Activated CD4-positive, alpha-beta T cell treated with anti-CD3 and anti-CD28 coated beads for 48 hours (primary cell): ENCODE measurements around the gene TRMT10B.
"Not testable (repeated sequence)": the region's sequence is repeated elsewhere in the genome, so short reads cannot be mapped to it uniquely, and the experiment has no call there.

Experiments used
- DNase-seq: peaks from one replicate; pipeline ENCODE4 v3.0.0-alpha.2; 2020

The TRMT10B gene

GRCh38 chr9:37751704-37752103, 1.9 kb upstream of the TRMT10B start:
- not testable (repeated sequence) for DNase-seq

- DNase-seq, result not testable (repeated sequence)
These were observed 1.5 kb upstream of the TRMT10B start for GRCh38 chr9:37752112-37752511.

- peak; percentile 43 for DNase-seq
These were observed 740 bp upstream of the TRMT10B start for GRCh38 chr9:37752642-37753488.

GRCh38 chr9:37758747-37759146, 5.1 kb downstream of the TRMT10B start:
- DNase-seq, result no peak

GRCh38 chr9:37760416-37761161, 7.0 kb downstream of the TRMT10B start:
- no peak for DNase-seq

- no peak for DNase-seq
These were observed 7.9 kb downstream of the TRMT10B start for GRCh38 chr9:37761511-37761910.

- DNase-seq, result not testable (repeated sequence)
These were observed 11.7 kb downstream of the TRMT10B start for GRCh38 chr9:37765263-37765662.

GRCh38 chr9:37769306-37769705, 15.7 kb downstream of the TRMT10B start:
- no peak for DNase-seq

GRCh38 chr9:37769995-37770394, 16.4 kb downstream of the TRMT10B start:
- DNase-seq, result no peak

- no peak for DNase-seq
These were observed 21.8 kb downstream of the TRMT10B start for GRCh38 chr9:37775216-37775919.

- no peak for DNase-seq
These were observed 22.7 kb downstream of the TRMT10B start for GRCh38 chr9:37776328-37776727.

- DNase-seq, result no peak
These were observed 24.9 kb downstream of the TRMT10B start for GRCh38 chr9:37778534-37778933.

GRCh38 chr9:37784291-37784615, 30.6 kb downstream of the TRMT10B start:
- DNase-seq, result peak; percentile 12

GRCh38 chr9:37784616-37785483, 31.2 kb downstream of the TRMT10B start, which contains the start of gene EXOSC3:
TSS of gene EXOSC3 (minus strand) at chr9:37785064. CDS start at chr9:37785044, 20 bp downstream.
- DNase-seq, result peak; percentile 92

GRCh38 chr9:37787059-37787458, 33.5 kb downstream of the TRMT10B start:
- no peak for DNase-seq

GRCh38 chr9:37788332-37788731, 34.7 kb downstream of the TRMT10B start:
- no peak for DNase-seq

GRCh38 chr9:37790096-37790495, 36.5 kb downstream of the TRMT10B start:
- no peak for DNase-seq

GRCh38 chr9:37792122-37792521, 38.5 kb downstream of the TRMT10B start:
- DNase-seq, result no peak

GRCh38 chr9:37796232-37796631, 42.6 kb downstream of the TRMT10B start:
- no peak for DNase-seq

GRCh38 chr9:37798677-37799076, 45.1 kb downstream of the TRMT10B start:
- no peak for DNase-seq

- peak; percentile 93 for DNase-seq
These were observed 47.2 kb downstream of the TRMT10B start, which contains the start of gene DCAF10 for GRCh38 chr9:37800631-37801286. TSS of gene DCAF10 (plus strand) at chr9:37800797. CDS start at chr9:37800867, 70 bp downstream.
